Measurements from ENCODE around the gene INAFM2. TPM values are rescaled to one million over a fixed set of nuclear protein-coding genes. Genes with fewer than 3 reads are reported as not detected.

Gene INAFM2
- total and polyA plus RNA-seq, 4 donors, result 3.3 to 5.7 (median 4.4) TPM

DNA sequence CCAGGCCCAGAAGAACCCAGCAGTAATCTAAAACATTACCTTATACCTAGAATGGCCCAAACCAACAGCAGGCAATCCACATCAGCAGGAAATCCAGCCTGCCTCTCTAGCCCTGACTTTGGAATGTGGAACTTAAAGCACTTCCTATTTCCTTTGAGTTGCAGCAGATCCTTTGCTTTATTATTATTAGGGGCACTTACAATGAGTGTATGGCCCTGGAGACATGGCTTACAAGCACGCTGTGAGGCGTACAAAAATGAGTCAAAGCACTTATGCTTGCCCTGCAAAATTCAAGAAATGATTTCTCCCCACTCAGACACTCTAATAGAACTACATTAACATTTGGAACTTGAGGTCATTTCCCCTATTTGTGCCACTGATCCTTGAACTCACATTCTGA, 49.5 kb downstream of the INAFM2 start:
- Histone ChIP-seq H3K36me3 (ENCODE audit: control insufficient read depth in 4 of 4, insufficient read depth in 3 of 4, low read depth in 1 of 4, low read length in 3 of 4) (no peaks in the 10 kb centered on the region), H3K4me1 (ENCODE audit: control insufficient read depth in 4 of 4, insufficient read depth in 4 of 4, low read length in 3 of 4) (peaks cover 0 to 4% (median 2%) of the 10 kb centered on the region in 4 donors), H3K9me3 (ENCODE audit: control insufficient read depth in 4 of 4, low read length in 3 of 4) (no peaks in the 10 kb centered on the region), H3K4me3 (ENCODE audit: low read depth in 1 of 3, low read length in 3 of 3) (no peak overlapping the region), H3K9ac (ENCODE audit: low read depth in 1 of 2, low read length in 2 of 2) (no peak overlapping the region), H3K27ac (ENCODE audit: low read depth in 1 of 2, low read length in 2 of 2) (no peak overlapping the region), H3K27me3 (ENCODE audit: control insufficient read depth in 4 of 4, insufficient read depth in 4 of 4, low read length in 3 of 4) (no peaks in the 10 kb centered on the region)
- WGBS, result 44% methylated on average over 2 of the region's 2 CpGs
- DNase-seq (ENCODE audit: low spot score), result no peak
- TF ChIP-seq FOXA2 (IDR thresholded peaks at IDR 0.05) (no peak), RAD21 (IDR thresholded peaks at IDR 0.05) (no peak), ATF3 (IDR thresholded peaks at IDR 0.05) (no peak), FOXA1 (IDR thresholded peaks at IDR 0.05) (no peak), GABPA (IDR thresholded peaks at IDR 0.05 in 1 of 2, conservative IDR thresholded peaks at IDR 0.05 in 1 of 2) (no peak), RXRA (IDR thresholded peaks at IDR 0.05) (no peak), YY1 (IDR thresholded peaks at IDR 0.05) (no peak), HNF4G (IDR thresholded peaks at IDR 0.05) (no peak), SP1 (IDR thresholded peaks at IDR 0.05) (no peak)
- TF ChIP-seq, protein P1, sequence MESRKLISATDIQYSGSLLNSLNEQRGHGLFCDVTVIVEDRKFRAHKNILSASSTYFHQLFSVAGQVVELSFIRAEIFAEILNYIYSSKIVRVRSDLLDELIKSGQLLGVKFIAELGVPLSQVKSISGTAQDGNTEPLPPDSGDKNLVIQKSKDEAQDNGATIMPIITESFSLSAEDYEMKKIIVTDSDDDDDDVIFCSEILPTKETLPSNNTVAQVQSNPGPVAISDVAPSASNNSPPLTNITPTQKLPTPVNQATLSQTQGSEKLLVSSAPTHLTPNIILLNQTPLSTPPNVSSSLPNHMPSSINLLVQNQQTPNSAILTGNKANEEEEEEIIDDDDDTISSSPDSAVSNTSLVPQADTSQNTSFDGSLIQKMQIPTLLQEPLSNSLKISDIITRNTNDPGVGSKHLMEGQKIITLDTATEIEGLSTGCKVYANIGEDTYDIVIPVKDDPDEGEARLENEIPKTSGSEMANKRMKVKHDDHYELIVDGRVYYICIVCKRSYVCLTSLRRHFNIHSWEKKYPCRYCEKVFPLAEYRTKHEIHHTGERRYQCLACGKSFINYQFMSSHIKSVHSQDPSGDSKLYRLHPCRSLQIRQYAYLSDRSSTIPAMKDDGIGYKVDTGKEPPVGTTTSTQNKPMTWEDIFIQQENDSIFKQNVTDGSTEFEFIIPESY (IDR thresholded peaks at IDR 0.05), result no peak
- TF ChIP-seq, protein P2, sequence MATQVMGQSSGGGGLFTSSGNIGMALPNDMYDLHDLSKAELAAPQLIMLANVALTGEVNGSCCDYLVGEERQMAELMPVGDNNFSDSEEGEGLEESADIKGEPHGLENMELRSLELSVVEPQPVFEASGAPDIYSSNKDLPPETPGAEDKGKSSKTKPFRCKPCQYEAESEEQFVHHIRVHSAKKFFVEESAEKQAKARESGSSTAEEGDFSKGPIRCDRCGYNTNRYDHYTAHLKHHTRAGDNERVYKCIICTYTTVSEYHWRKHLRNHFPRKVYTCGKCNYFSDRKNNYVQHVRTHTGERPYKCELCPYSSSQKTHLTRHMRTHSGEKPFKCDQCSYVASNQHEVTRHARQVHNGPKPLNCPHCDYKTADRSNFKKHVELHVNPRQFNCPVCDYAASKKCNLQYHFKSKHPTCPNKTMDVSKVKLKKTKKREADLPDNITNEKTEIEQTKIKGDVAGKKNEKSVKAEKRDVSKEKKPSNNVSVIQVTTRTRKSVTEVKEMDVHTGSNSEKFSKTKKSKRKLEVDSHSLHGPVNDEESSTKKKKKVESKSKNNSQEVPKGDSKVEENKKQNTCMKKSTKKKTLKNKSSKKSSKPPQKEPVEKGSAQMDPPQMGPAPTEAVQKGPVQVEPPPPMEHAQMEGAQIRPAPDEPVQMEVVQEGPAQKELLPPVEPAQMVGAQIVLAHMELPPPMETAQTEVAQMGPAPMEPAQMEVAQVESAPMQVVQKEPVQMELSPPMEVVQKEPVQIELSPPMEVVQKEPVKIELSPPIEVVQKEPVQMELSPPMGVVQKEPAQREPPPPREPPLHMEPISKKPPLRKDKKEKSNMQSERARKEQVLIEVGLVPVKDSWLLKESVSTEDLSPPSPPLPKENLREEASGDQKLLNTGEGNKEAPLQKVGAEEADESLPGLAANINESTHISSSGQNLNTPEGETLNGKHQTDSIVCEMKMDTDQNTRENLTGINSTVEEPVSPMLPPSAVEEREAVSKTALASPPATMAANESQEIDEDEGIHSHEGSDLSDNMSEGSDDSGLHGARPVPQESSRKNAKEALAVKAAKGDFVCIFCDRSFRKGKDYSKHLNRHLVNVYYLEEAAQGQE (IDR thresholded peaks at IDR 0.05), result no peak

Other genes starting within 250 kb of the INAFM2 start
- 10 to 100 TPM in 1 of 2 donors, 1 to 10 TPM in 1; 6.6 to 10.2 TPM for gene BMF, start 214.8 kb upstream of the INAFM2 start, total RNA-seq
- 1 to 10 TPM in 1 of 2 donors, under 1 TPM in 1; 0.63 to 1.4 TPM for gene BMF, start 214.8 kb upstream of the INAFM2 start, polyA plus RNA-seq
- 10 to 100 TPM in 1 of 2 donors, under 1 TPM in 1; 0.08 to 31.1 TPM for gene BUB1B, start 162.6 kb upstream of the INAFM2 start, total RNA-seq
- gene BUB1B, start 162.6 kb upstream of the INAFM2 start, polyA plus RNA-seq, result 1 to 10 TPM in 1 of 2 donors, under 1 TPM in 1; 0.63 to 1.0 TPM
- under 1 TPM; 0.05 to 0.08 TPM for gene PAK6, start 84.6 kb upstream of the INAFM2 start, total RNA-seq
- under 1 TPM; 0.13 to 0.17 TPM for gene PAK6, start 84.6 kb upstream of the INAFM2 start, polyA plus RNA-seq
- not detected for gene ANKRD63, start 40.6 kb upstream of the INAFM2 start, total RNA-seq
- not detected for gene ANKRD63, start 40.6 kb upstream of the INAFM2 start, polyA plus RNA-seq
- gene PLCB2, start 15.8 kb upstream of the INAFM2 start, total RNA-seq, result 10 to 100 TPM; 10.6 to 13.3 TPM
- 1 to 10 TPM; 2.1 to 4.7 TPM for gene PLCB2, start 15.8 kb upstream of the INAFM2 start, polyA plus RNA-seq
- gene CCDC9B, start 17.2 kb downstream of the INAFM2 start, total RNA-seq, result 1 to 10 TPM in 1 of 2 donors, under 1 TPM in 1; 0.61 to 4.4 TPM
- gene CCDC9B, start 17.2 kb downstream of the INAFM2 start, polyA plus RNA-seq, result under 1 TPM; 0.43 to 0.85 TPM
- under 1 TPM in 1 of 2 donors, not detected in 1; 0.33 TPM for gene PHGR1, start 27.3 kb downstream of the INAFM2 start, total RNA-seq
- not detected for gene PHGR1, start 27.3 kb downstream of the INAFM2 start, polyA plus RNA-seq
- under 1 TPM; under 0.01 TPM for gene DISP2, start 34.5 kb downstream of the INAFM2 start, total RNA-seq
- under 1 TPM in 1 of 2 donors, not detected in 1; 0.23 TPM for gene DISP2, start 34.5 kb downstream of the INAFM2 start, polyA plus RNA-seq
- gene KNSTRN, start 59.0 kb downstream of the INAFM2 start, total RNA-seq, result 10 to 100 TPM in 1 of 2 donors, 1 to 10 TPM in 1; 9.0 to 28.1 TPM
- gene KNSTRN, start 59.0 kb downstream of the INAFM2 start, polyA plus RNA-seq, result 1 to 10 TPM; 3.4 to 8.8 TPM
- gene IVD, start 82.1 kb downstream of the INAFM2 start, total RNA-seq, result 10 to 100 TPM; 40.3 to 95.7 TPM
- 100 to 1,000 TPM in 1 of 2 donors, 10 to 100 TPM in 1; 93.0 to 156 TPM for gene IVD, start 82.1 kb downstream of the INAFM2 start, polyA plus RNA-seq
- 1 to 10 TPM; 6.3 to 7.0 TPM for gene BAHD1, start 117.3 kb downstream of the INAFM2 start, total RNA-seq
- gene BAHD1, start 117.3 kb downstream of the INAFM2 start, polyA plus RNA-seq, result 1 to 10 TPM; 1.8 to 8.7 TPM
- gene CHST14, start 147.3 kb downstream of the INAFM2 start, total RNA-seq, result 1 to 10 TPM; 2.9 to 3.3 TPM
- 1 to 10 TPM; 2.3 to 5.3 TPM for gene CHST14, start 147.3 kb downstream of the INAFM2 start, polyA plus RNA-seq
- gene CCDC32, start 241.3 kb downstream of the INAFM2 start, total RNA-seq, result 10 to 100 TPM in 1 of 2 donors, 1 to 10 TPM in 1; 8.9 to 13.5 TPM
- gene CCDC32, start 241.3 kb downstream of the INAFM2 start, polyA plus RNA-seq, result 1 to 10 TPM; 7.9 to 8.8 TPM
- 1 to 10 TPM; 7.4 to 7.6 TPM for gene RPUSD2, start 245.6 kb downstream of the INAFM2 start, total RNA-seq
- gene RPUSD2, start 245.6 kb downstream of the INAFM2 start, polyA plus RNA-seq, result 1 to 10 TPM; 5.3 to 5.8 TPM

Measured in liver (tissue), 9 donors.